SK-N-SH (cell line): ENCODE results near the gene EIF4G2.

Source experiments
- CTCF ChIP-seq: fragments of 200-600 bp; sonication (generic); IDR thresholded peaks from 2 replicates; pipeline ENCODE4 v1.6.1; 2017; ENCODE audit warnings: antibody characterized with exemption, mild to moderate bottlenecking, moderate library complexity
- GABPA ChIP-seq: IDR thresholded peaks from 2 replicates; pipeline ENCODE4 v1.4.0; 2012; ENCODE audit warnings: low read depth, mild to moderate bottlenecking
- SIN3A ChIP-seq: IDR thresholded peaks from 2 replicates; pipeline ENCODE4 v1.6.1; 2012; ENCODE audit warnings: low read depth, mild to moderate bottlenecking, low read length, moderate library complexity, borderline replicate concordance

GRCh38 chr11:10762185-10762584 is 46.5 kb downstream of the EIF4G2 start:
- TF ChIP-seq GABPA (no peak), CTCF (no peak), SIN3A (no peak)
